HepG2 (cell line): ENCODE measurements around the gene AMBRA1. TPM values are rescaled to one million over a fixed set of nuclear protein-coding genes. Genes with fewer than 3 reads are reported as not detected.
A peak's percentile ranks its signal among the peaks of the same experiment; 100 is the strongest.

Experiments
- ATAC-seq: fragments of 200-7000 bp; cut with Tn5 transposase; 3 replicates; pipeline ENCODE4 v1.9.1; 2020; ENCODE audit warnings: mild to moderate bottlenecking, moderate library complexity
- BruUV-seq: library from RNA; stranded (reverse); fragments of 400-500 nt; replicated peaks from 2 replicates; lab custom pipeline; 2021; lab: Mats Ljungman, UMichigan
- CTCF ChIA-PET: fragments of 300-600 bp; formaldehyde crosslinking; extraction: SDS; loops from one replicate; lab custom pipeline; 2021; ENCODE audit warnings: low total read pairs, inconsistent platforms, low intra/inter-chr PET ratio; lab: Yijun Ruan, JAX
- POLR2A ChIA-PET: fragments of 350-600 bp; sonication (Branson Sonifier 250); formaldehyde crosslinking; loops from one replicate; lab custom pipeline; 2020; ENCODE audit warnings: antibody characterized with exemption, inconsistent platforms; lab: Yijun Ruan, JAX
- DNase-seq: peaks from one replicate; pipeline ENCODE4 v3.0.0-alpha.2; 2015; ENCODE audit warnings: low spot score
- FAIRE-seq: peaks from 3 replicates; lab custom pipeline; 2011; peaks lifted over from hg19 to GRCh38; lab: Jason Lieb, UNC
- H2AFZ ChIP-seq: one replicate; pipeline ENCODE4 v1.6.1; 2011; ENCODE audit warnings: low read length, inconsistent platforms
- H3K27ac ChIP-seq: fragments of 300-600 bp; 3 replicates; pipeline ENCODE4 v1.8.0; 2011; ENCODE audit warnings: mixed run types, mild to moderate bottlenecking, mixed read lengths, low read length, inconsistent platforms; ENCODE audit not compliant: insufficient read depth; ENCODE audit errors: extremely low read length
- H3K27me3 ChIP-seq, 2 experiments: fragments of 200-600 bp in 1 of 2; 2 replicates in 1 of 2; 3 replicates in 1 of 2; pipeline versions ENCODE4 v1.6.0 to v1.8.0; 2011; ENCODE audit warnings: low read length in 2 of 2, mild to moderate bottlenecking in 2 of 2, moderate library complexity in 2 of 2, inconsistent platforms in 1 of 2; ENCODE audit not compliant: insufficient read depth in 2 of 2, control insufficient read depth in 1 of 2
- H3K36me3 ChIP-seq, 2 experiments: fragments of 200-600 bp in 1 of 2; replicated peaks in 1 of 2; 2 replicates in 1 of 2; 3 replicates in 1 of 2; pipeline versions ENCODE4 v1.5.1 to v1.8.0; 2011; ENCODE audit warnings: low read length in 2 of 2, inconsistent platforms in 1 of 2; ENCODE audit not compliant: insufficient read depth in 2 of 2, control insufficient read depth in 1 of 2
- H3K4me1 ChIP-seq: 2 replicates; pipeline ENCODE4 v1.5.1; 2012; ENCODE audit warnings: low read length, inconsistent platforms; ENCODE audit not compliant: insufficient read depth
- H3K4me2 ChIP-seq: 2 replicates; pipeline ENCODE4 v1.6.0; 2011; ENCODE audit warnings: low read depth, low read length, inconsistent platforms
- H3K4me3 ChIP-seq, 3 experiments: fragments of 200-600 bp in 1 of 3; sonication (generic), shearing (Covaris generic) in 1 of 3; replicated peaks in 1 of 3; 2 replicates each; pipeline ENCODE4 v1.5.1; 2011 to 2016; ENCODE audit warnings: low read length in 3 of 3, inconsistent platforms in 2 of 3, low read depth in 2 of 3, mild to moderate bottlenecking in 2 of 3, control low read depth in 1 of 3, mixed read lengths in 1 of 3; ENCODE audit not compliant: insufficient read depth in 1 of 3
- H3K79me2 ChIP-seq: one replicate; pipeline ENCODE4 v1.6.1; 2011; ENCODE audit warnings: low read length, inconsistent platforms; ENCODE audit not compliant: insufficient read depth
- H3K9ac ChIP-seq: 2 replicates; pipeline ENCODE4 v1.6.0; 2011; ENCODE audit warnings: mild to moderate bottlenecking, low read depth, low read length, inconsistent platforms; ENCODE audit not compliant: insufficient read depth
- H3K9me3 ChIP-seq: 2 replicates; pipeline ENCODE4 v1.5.1; 2012; ENCODE audit warnings: mild to moderate bottlenecking, low read length
- H4K20me1 ChIP-seq: 2 replicates; pipeline ENCODE4 v1.6.0; 2011; ENCODE audit warnings: inconsistent platforms, mild to moderate bottlenecking, low read length, moderate library complexity; ENCODE audit not compliant: insufficient read depth
- ATF2 ChIP-seq: sonication (generic); formaldehyde crosslinking; IDR thresholded peaks from 2 replicates; pipeline ENCODE4 v1.4.0; 2020; ENCODE audit warnings: missing genetic modification reagents
- CREB3 ChIP-seq: sonication (generic); formaldehyde crosslinking; IDR thresholded peaks from 2 replicates; pipeline ENCODE4 v1.5.0; 2020; ENCODE audit warnings: missing genetic modification reagents
- GABPB1 ChIP-seq: IDR thresholded peaks from 2 replicates; pipeline ENCODE4 v1.6.1; 2016; ENCODE audit warnings: mild to moderate bottlenecking, missing genetic modification reagents, moderate library complexity, missing compliant biosample characterization
- HMG20B ChIP-seq: conservative IDR thresholded peaks from 2 replicates; pipeline ENCODE4 v1.6.1; 2016; ENCODE audit warnings: missing genetic modification reagents, missing compliant biosample characterization
- HOXA3 ChIP-seq: sonication (generic); formaldehyde crosslinking; IDR thresholded peaks from 2 replicates; pipeline ENCODE4 v1.5.0; 2020; ENCODE audit warnings: missing genetic modification reagents
- KAT8 ChIP-seq: IDR thresholded peaks from 2 replicates; pipeline ENCODE4 v1.6.1; 2016; ENCODE audit warnings: missing genetic modification reagents, missing compliant biosample characterization
- MED1 ChIP-seq: sonication (generic); formaldehyde crosslinking; IDR thresholded peaks from 2 replicates; pipeline ENCODE4 v1.4.0; 2020; ENCODE audit warnings: missing genetic modification reagents
- PHF8 ChIP-seq: sonication (generic); formaldehyde crosslinking; IDR thresholded peaks from 2 replicates; pipeline ENCODE4 v1.5.0; 2020; ENCODE audit warnings: missing genetic modification reagents
- SRY ChIP-seq: sonication (generic); formaldehyde crosslinking; IDR thresholded peaks from 2 replicates; pipeline ENCODE4 v1.8.0; 2022; ENCODE audit warnings: mild to moderate bottlenecking, missing genetic modification reagents
- TBX3 ChIP-seq: fragments of 450-650 bp; IDR thresholded peaks from 2 replicates; pipeline ENCODE4 v1.6.1; 2017; ENCODE audit warnings: antibody characterized with exemption, mild to moderate bottlenecking, inconsistent platforms, borderline replicate concordance
- TRIM22 ChIP-seq: fragments of 450-650 bp; IDR thresholded peaks from 2 replicates; pipeline ENCODE4 v1.6.1; 2017
- XRCC5 ChIP-seq: fragments of 200-400 bp; formaldehyde crosslinking; optimal IDR thresholded peaks from 2 replicates; pipeline ENCODE3; 2017; ENCODE audit warnings: mild to moderate bottlenecking, low read length
- ZNF280B ChIP-seq: sonication (generic); formaldehyde crosslinking; IDR thresholded peaks from 2 replicates; pipeline ENCODE4 v1.5.0; 2020; ENCODE audit warnings: missing genetic modification reagents, mild to moderate bottlenecking, borderline replicate concordance
- ZNF343 ChIP-seq: sonication (generic); formaldehyde crosslinking; IDR thresholded peaks from 2 replicates; pipeline ENCODE4 v1.4.0; 2020; ENCODE audit warnings: mild to moderate bottlenecking, missing genetic modification reagents
- ZNF569 ChIP-seq: sonication (generic); formaldehyde crosslinking; IDR thresholded peaks from 2 replicates; pipeline ENCODE4 v1.5.0; 2020; ENCODE audit warnings: mild to moderate bottlenecking, missing genetic modification reagents, moderate library complexity, borderline replicate concordance
- ZNF678 ChIP-seq: sonication (generic); formaldehyde crosslinking; IDR thresholded peaks from 2 replicates; pipeline ENCODE4 v1.4.0; 2020; ENCODE audit warnings: mild to moderate bottlenecking, missing genetic modification reagents
- ZNF790 ChIP-seq: sonication (generic); formaldehyde crosslinking; IDR thresholded peaks from 2 replicates; pipeline ENCODE4 v1.8.0; 2022; ENCODE audit warnings: missing genetic modification reagents, mild to moderate bottlenecking, borderline replicate concordance
- WGBS: methylation state at CpG from one replicate; pipeline ENCODE4 v1.1.6; 2017; ENCODE audit warnings: low lambda C conversion rate; 5-methylcytosine and 5-hydroxymethylcytosine counted together
- in situ Hi-C: cut with HindIII; loops from 2 replicates; pipeline ENCODE4 v1.10.0; 2017; ENCODE audit warnings: low pct_unique_long_range_greater_than_20kb; ENCODE audit not compliant: extremely low pct_ligation_motif_present
- intact Hi-C: fragments of 100-400 bp; cut with micrococcal nuclease; formaldehyde crosslinking; loops from one replicate; pipeline ENCODE4 v1.10.0; 2022; ENCODE audit not compliant: unreplicated experiment
- polyA plus RNA-seq, 8 experiments: library from polyadenylated mRNA; depleted of rRNA in 3 of 8; stranded (reverse) in 7 of 8; unstranded in 1 of 8; fragments of >200 nt; fragmentation: Illumina TruSeq in 4 of 8; extraction: Trizol in 4 of 8; gene quantifications; 2 replicates each; pipeline versions ENCODE4 v1.2.1 to v1.2.3, GENCODE V29; 2011 to 2016; ENCODE audit warnings: low read depth in 4 of 8, missing spikeins in 1 of 8, mixed read lengths in 1 of 8; ENCODE audit not compliant: insufficient read depth in 1 of 8
- total RNA-seq, 5 experiments: library from RNA; depleted of rRNA; stranded (reverse); fragments of >200 nt; fragmentation: Illumina TruSeq; extraction: Trizol; gene quantifications; 2 replicates each; pipeline ENCODE4 v1.2.3, GENCODE V29; 2016; ENCODE audit warnings: low read depth in 1 of 5
- TF ChIP-seq, protein P1 (sequence below): sonication (generic); formaldehyde crosslinking; IDR thresholded peaks from 2 replicates; pipeline ENCODE4 v1.5.0; 2020; ENCODE audit warnings: mild to moderate bottlenecking, missing genetic modification reagents, moderate library complexity

AMBRA1 gene
- total and polyA plus RNA-seq, 2 of the 13 experiments (the other 11 are each of a cell fraction or from before 2014, with no cell fraction given): 15.7 to 26.0 TPM

GRCh38 chr11:46347637-46348311 is 246.0 kb downstream of the AMBRA1 start:
- no peaks in the 10 kb centered on the region for H3K36me3 ChIP-seq
- H3K27ac ChIP-seq: no peak overlapping the region
- WGBS: 76% methylated on average over 19 of the region's 63 CpGs
- no TSS peak for BruUV-seq
- peak overlapping the region; percentile 73 for H3K9ac ChIP-seq
- H3K79me2 ChIP-seq: peaks cover 10% of the 10 kb centered on the region
- in situ Hi-C loops: no loop called here
- H3K4me1 ChIP-seq: peaks cover 70% of the 10 kb centered on the region
- intact Hi-C loops: no loop called here
- peak; percentile 20 for ATAC-seq
- H3K27me3 ChIP-seq: peaks cover 0 to 9% of the 10 kb centered on the region in 2 experiments; a peak in 3 of 5 replicates
- no peaks in the 10 kb centered on the region for H3K9me3 ChIP-seq
- H2AFZ ChIP-seq: no peak overlapping the region
- CTCF ChIA-PET: no interaction called here
- H4K20me1 ChIP-seq: no peaks in the 10 kb centered on the region
- no peak for FAIRE-seq
- no peak for DNase-seq
- H3K4me3 ChIP-seq: peak overlapping the region; percentile 73 to 99 (median 88)
- peak overlapping the region; percentile 94 for H3K4me2 ChIP-seq
- POLR2A ChIA-PET: interaction anchor here (1.4 to 1.9 kb wide), 2 partner anchors 32 to 105 kb away, joined by 4 to 5 read pairs; no protein-coding TSS in a partner anchor
- TF ChIP-seq GABPB1 (CRISPR knock-in tag): peak; percentile 5; the same call in 1 of the 2 replicates
- no peak for TF ChIP-seq HMG20B (CRISPR knock-in tag)
- TF ChIP-seq CREB3 (CRISPR knock-in tag): no peak
- no peak for TF ChIP-seq MED1
- TF ChIP-seq ZNF790 (CRISPR knock-in tag): no peak
- no peak for TF ChIP-seq TBX3
- TF ChIP-seq KAT8 (CRISPR knock-in tag): no peak
- TF ChIP-seq, protein P1, sequence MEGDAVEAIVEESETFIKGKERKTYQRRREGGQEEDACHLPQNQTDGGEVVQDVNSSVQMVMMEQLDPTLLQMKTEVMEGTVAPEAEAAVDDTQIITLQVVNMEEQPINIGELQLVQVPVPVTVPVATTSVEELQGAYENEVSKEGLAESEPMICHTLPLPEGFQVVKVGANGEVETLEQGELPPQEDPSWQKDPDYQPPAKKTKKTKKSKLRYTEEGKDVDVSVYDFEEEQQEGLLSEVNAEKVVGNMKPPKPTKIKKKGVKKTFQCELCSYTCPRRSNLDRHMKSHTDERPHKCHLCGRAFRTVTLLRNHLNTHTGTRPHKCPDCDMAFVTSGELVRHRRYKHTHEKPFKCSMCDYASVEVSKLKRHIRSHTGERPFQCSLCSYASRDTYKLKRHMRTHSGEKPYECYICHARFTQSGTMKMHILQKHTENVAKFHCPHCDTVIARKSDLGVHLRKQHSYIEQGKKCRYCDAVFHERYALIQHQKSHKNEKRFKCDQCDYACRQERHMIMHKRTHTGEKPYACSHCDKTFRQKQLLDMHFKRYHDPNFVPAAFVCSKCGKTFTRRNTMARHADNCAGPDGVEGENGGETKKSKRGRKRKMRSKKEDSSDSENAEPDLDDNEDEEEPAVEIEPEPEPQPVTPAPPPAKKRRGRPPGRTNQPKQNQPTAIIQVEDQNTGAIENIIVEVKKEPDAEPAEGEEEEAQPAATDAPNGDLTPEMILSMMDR (CRISPR knock-in tag): no peak
- TF ChIP-seq ZNF569: no peak
- no peak for TF ChIP-seq ATF2
- peak; percentile 100 for TF ChIP-seq ZNF343 (CRISPR knock-in tag)
- TF ChIP-seq TRIM22: no peak
- TF ChIP-seq XRCC5: no peak
- TF ChIP-seq ZNF678 (CRISPR knock-in tag): 0 out of 2 replicates have a peak, but pooled peaks have one; percentile 46
- TF ChIP-seq SRY (CRISPR knock-in tag): 0 out of 2 replicates have a peak, but pooled peaks have one; percentile 24
- TF ChIP-seq PHF8 (CRISPR knock-in tag): peak; percentile 57; the same call in 1 of the 2 replicates
- TF ChIP-seq ZNF280B (CRISPR knock-in tag): peak; percentile 65
- no peak for TF ChIP-seq HOXA3 (CRISPR knock-in tag)
